Measurements from ENCODE around the gene ARHGEF12.

The ARHGEF12 gene

GRCh38 chr11:120512739-120513435, 176.7 kb downstream of the ARHGEF12 start:
- no peaks in the 10 kb centered on the region for H3K36me3 ChIP-seq (ENCODE audit: low read depth)
- no peak overlapping the region for H3K4me3 ChIP-seq (ENCODE audit: severe bottlenecking)
- peaks cover 4% of the 10 kb centered on the region for H3K27me3 ChIP-seq (ENCODE audit: insufficient read depth, poor library complexity, severe bottlenecking)
- DNase-seq (ENCODE audit: low spot score): no peak
- H3K27ac ChIP-seq (ENCODE audit: poor library complexity, severe bottlenecking): no peak overlapping the region
- no peak for TF ChIP-seq CTCF (IDR thresholded peaks at IDR 0.05; ENCODE audit: poor library complexity, severe bottlenecking)
- H3K4me1 ChIP-seq (ENCODE audit: insufficient read depth, poor library complexity, severe bottlenecking): no peaks in the 10 kb centered on the region
- peak; percentile 14; the same call in 2 of the 3 replicates for ATAC-seq (ENCODE audit: low read depth)
- no peaks in the 10 kb centered on the region for H3K9me3 ChIP-seq (ENCODE audit: severe bottlenecking)

GRCh38 chr11:120513436-120514315, 177.5 kb downstream of the ARHGEF12 start:
- no peak for DNase-seq (ENCODE audit: low spot score)
- H3K9me3 ChIP-seq (ENCODE audit: severe bottlenecking): no peaks in the 10 kb centered on the region
- TF ChIP-seq CTCF (IDR thresholded peaks at IDR 0.05; ENCODE audit: poor library complexity, severe bottlenecking): no peak
- no peak overlapping the region for H3K4me3 ChIP-seq (ENCODE audit: severe bottlenecking)
- peaks cover 4% of the 10 kb centered on the region for H3K27me3 ChIP-seq (ENCODE audit: insufficient read depth, poor library complexity, severe bottlenecking)
- no peak overlapping the region for H3K27ac ChIP-seq (ENCODE audit: poor library complexity, severe bottlenecking)
- no peaks in the 10 kb centered on the region for H3K36me3 ChIP-seq (ENCODE audit: low read depth)
- no peak for ATAC-seq (ENCODE audit: low read depth)
- no peaks in the 10 kb centered on the region for H3K4me1 ChIP-seq (ENCODE audit: insufficient read depth, poor library complexity, severe bottlenecking)

GRCh38 chr11:120514541-120515121, 178.4 kb downstream of the ARHGEF12 start:
- no peak for TF ChIP-seq CTCF (IDR thresholded peaks at IDR 0.05; ENCODE audit: poor library complexity, severe bottlenecking)
- no peaks in the 10 kb centered on the region for H3K4me1 ChIP-seq (ENCODE audit: insufficient read depth, poor library complexity, severe bottlenecking)
- H3K27me3 ChIP-seq (ENCODE audit: insufficient read depth, poor library complexity, severe bottlenecking): peaks cover 4% of the 10 kb centered on the region
- H3K36me3 ChIP-seq (ENCODE audit: low read depth): no peaks in the 10 kb centered on the region
- H3K27ac ChIP-seq (ENCODE audit: poor library complexity, severe bottlenecking): no peak overlapping the region
- ATAC-seq (ENCODE audit: low read depth) (no peak), DNase-seq (ENCODE audit: low spot score) (no peak)
- H3K4me3 ChIP-seq (ENCODE audit: severe bottlenecking): no peak overlapping the region
- no peaks in the 10 kb centered on the region for H3K9me3 ChIP-seq (ENCODE audit: severe bottlenecking)

- DNase-seq (ENCODE audit: low spot score): no peak
- no peak for ATAC-seq (ENCODE audit: low read depth)
- H3K27ac ChIP-seq (ENCODE audit: poor library complexity, severe bottlenecking): no peak overlapping the region
- H3K36me3 ChIP-seq (ENCODE audit: low read depth): no peaks in the 10 kb centered on the region
- no peak overlapping the region for H3K4me3 ChIP-seq (ENCODE audit: severe bottlenecking)
- peaks cover 4% of the 10 kb centered on the region for H3K27me3 ChIP-seq (ENCODE audit: insufficient read depth, poor library complexity, severe bottlenecking)
- no peaks in the 10 kb centered on the region for H3K4me1 ChIP-seq (ENCODE audit: insufficient read depth, poor library complexity, severe bottlenecking)
- no peak for TF ChIP-seq CTCF (IDR thresholded peaks at IDR 0.05; ENCODE audit: poor library complexity, severe bottlenecking)
- H3K9me3 ChIP-seq (ENCODE audit: severe bottlenecking): no peaks in the 10 kb centered on the region
Observed at GRCh38 chr11:120515186-120515723, 179.0 kb downstream of the ARHGEF12 start.

Data from RWPE2 (cell line).